GM06990 (cell line): ENCODE data around the gene ABCA13.
"Not testable (repeated sequence)": the region's sequence is repeated elsewhere in the genome, so short reads cannot be mapped to it uniquely, and the experiment has no call there.

Source experiments
- DNase-seq: peaks from one replicate; pipeline ENCODE4 v3.0.0-alpha.2; 2011; ENCODE audit not compliant: insufficient read length; ENCODE audit errors: extremely low read depth
- H3K27me3 ChIP-seq: replicated peaks from 2 replicates; pipeline ENCODE4 v1.6.0; 2011; ENCODE audit warnings: low read length; ENCODE audit not compliant: control insufficient read depth, insufficient read depth
- H3K36me3 ChIP-seq: 2 replicates; pipeline ENCODE4 v1.5.1; 2011; ENCODE audit warnings: low read length; ENCODE audit not compliant: control insufficient read depth, insufficient read depth
- H3K4me3 ChIP-seq: replicated peaks from 2 replicates; pipeline ENCODE4 v1.5.1; 2011; ENCODE audit warnings: low read depth, mild to moderate bottlenecking, control low read depth, low read length
- CTCF ChIP-seq: IDR thresholded peaks from 2 replicates; pipeline ENCODE4 v1.5.1; 2011; ENCODE audit warnings: low read length, control low read depth, mild to moderate bottlenecking, inconsistent platforms; ENCODE audit not compliant: insufficient read depth, poor library complexity, severe bottlenecking

ABCA13 gene

GRCh38 chr7:48183370-48183743 is 12.1 kb downstream of the ABCA13 start:
- no peaks in the 10 kb centered on the region; the same call in 1 of the 2 replicates for H3K27me3 ChIP-seq
- H3K4me3 ChIP-seq = no peak overlapping the region
- DNase-seq = no peak
- TF ChIP-seq CTCF = no peak
- H3K36me3 ChIP-seq = no peaks in the 10 kb centered on the region

GRCh38 chr7:48183965-48184364 is 12.7 kb downstream of the ABCA13 start:
- no peaks in the 10 kb centered on the region for H3K36me3 ChIP-seq
- no peaks in the 10 kb centered on the region; the same call in 1 of the 2 replicates for H3K27me3 ChIP-seq
- no peak overlapping the region for H3K4me3 ChIP-seq
- TF ChIP-seq CTCF = no peak
- peak; percentile 7 for DNase-seq

- Histone ChIP-seq H3K27me3 (no peaks in the 10 kb centered on the region), H3K4me3 (no peak overlapping the region), H3K36me3 (no peaks in the 10 kb centered on the region)
- no peak for TF ChIP-seq CTCF
- DNase-seq = no peak
These were observed 17.7 kb downstream of the ABCA13 start for GRCh38 chr7:48188776-48189520.

GRCh38 chr7:48192996-48193395 is 21.7 kb downstream of the ABCA13 start:
- no peaks in the 10 kb centered on the region for H3K27me3 ChIP-seq
- no peak for DNase-seq
- no peaks in the 10 kb centered on the region for H3K36me3 ChIP-seq
- H3K4me3 ChIP-seq = no peak overlapping the region
- TF ChIP-seq CTCF = no peak

- H3K36me3 ChIP-seq = no peaks in the 10 kb centered on the region
- H3K27me3 ChIP-seq = no peaks in the 10 kb centered on the region
- no peak overlapping the region for H3K4me3 ChIP-seq
- DNase-seq = no peak
- TF ChIP-seq CTCF = no peak
These were observed 22.2 kb downstream of the ABCA13 start for GRCh38 chr7:48193421-48193820.

- H3K36me3 ChIP-seq, H3K27me3 ChIP-seq, H3K4me3 ChIP-seq, DNase-seq: not testable (repeated sequence)
These were observed 29.8 kb downstream of the ABCA13 start for GRCh38 chr7:48200946-48201589.

GRCh38 chr7:48202916-48203315 is 31.7 kb downstream of the ABCA13 start:
- not testable (repeated sequence) for H3K36me3 ChIP-seq, H3K4me3 ChIP-seq, DNase-seq, H3K27me3 ChIP-seq
